ENCODE measurements around the gene MYLK. TPM values are rescaled to one million over a fixed set of nuclear protein-coding genes. Genes with fewer than 3 reads are reported as not detected.

MYLK gene
- total RNA-seq, 2 donors from 2014 or later: 4.7 to 6.6 TPM

DNA sequence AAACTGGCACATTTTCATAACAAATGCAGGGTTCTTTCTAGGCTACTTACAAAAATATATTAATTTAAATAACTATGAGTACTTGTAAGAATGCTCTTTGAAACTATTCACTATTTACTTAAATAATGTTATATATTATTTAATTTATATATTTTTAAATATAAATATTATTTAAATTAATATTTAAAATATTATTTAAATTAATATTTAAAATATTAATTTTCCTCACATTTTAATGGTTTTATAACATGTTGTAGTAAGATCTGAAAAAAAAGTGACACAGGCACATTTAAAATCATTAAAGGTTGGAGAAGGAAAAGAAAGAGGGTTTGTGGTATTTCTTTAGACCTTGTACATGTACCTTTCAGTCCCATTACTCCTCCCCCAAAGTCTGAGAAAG lies 42.3 kb upstream of the MYLK start:
- no peak overlapping the region for H3K27ac ChIP-seq (ENCODE audit: low read depth, low read length)
- TF ChIP-seq, protein P1, sequence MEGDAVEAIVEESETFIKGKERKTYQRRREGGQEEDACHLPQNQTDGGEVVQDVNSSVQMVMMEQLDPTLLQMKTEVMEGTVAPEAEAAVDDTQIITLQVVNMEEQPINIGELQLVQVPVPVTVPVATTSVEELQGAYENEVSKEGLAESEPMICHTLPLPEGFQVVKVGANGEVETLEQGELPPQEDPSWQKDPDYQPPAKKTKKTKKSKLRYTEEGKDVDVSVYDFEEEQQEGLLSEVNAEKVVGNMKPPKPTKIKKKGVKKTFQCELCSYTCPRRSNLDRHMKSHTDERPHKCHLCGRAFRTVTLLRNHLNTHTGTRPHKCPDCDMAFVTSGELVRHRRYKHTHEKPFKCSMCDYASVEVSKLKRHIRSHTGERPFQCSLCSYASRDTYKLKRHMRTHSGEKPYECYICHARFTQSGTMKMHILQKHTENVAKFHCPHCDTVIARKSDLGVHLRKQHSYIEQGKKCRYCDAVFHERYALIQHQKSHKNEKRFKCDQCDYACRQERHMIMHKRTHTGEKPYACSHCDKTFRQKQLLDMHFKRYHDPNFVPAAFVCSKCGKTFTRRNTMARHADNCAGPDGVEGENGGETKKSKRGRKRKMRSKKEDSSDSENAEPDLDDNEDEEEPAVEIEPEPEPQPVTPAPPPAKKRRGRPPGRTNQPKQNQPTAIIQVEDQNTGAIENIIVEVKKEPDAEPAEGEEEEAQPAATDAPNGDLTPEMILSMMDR (conservative IDR thresholded peaks at IDR 0.05): no peak
- no peak overlapping the region for H3K9ac ChIP-seq (ENCODE audit: extremely low read depth, low read length, poor library complexity, severe bottlenecking)
- Mint-ChIP-seq H3K36me3 (ENCODE audit: low read depth) (peaks cover 80% of the 10 kb centered on the region), H3K27me3 (ENCODE audit: insufficient read depth) (no peaks in the 10 kb centered on the region), H3K4me3 (no peak overlapping the region), H3K27ac (no peak overlapping the region), H3K4me1 (no peaks in the 10 kb centered on the region), H3K9me3 (peaks cover 6% of the 10 kb centered on the region)
- peaks cover 19% of the 10 kb centered on the region for H3K9me3 ChIP-seq (ENCODE audit: control insufficient read depth, low read length)
- no peak overlapping the region for H3K4me3 ChIP-seq (ENCODE audit: low read length)
- DNase-seq: no peak
- no peaks in the 10 kb centered on the region for H3K27me3 ChIP-seq (ENCODE audit: control insufficient read depth, insufficient read depth, low read length, poor library complexity, severe bottlenecking)
- no peaks in the 10 kb centered on the region for H3K4me1 ChIP-seq (ENCODE audit: control insufficient read depth, insufficient read depth, low read length)
- peaks cover 81% of the 10 kb centered on the region for H3K36me3 ChIP-seq (ENCODE audit: control insufficient read depth, insufficient read depth, low read length)

DNA sequence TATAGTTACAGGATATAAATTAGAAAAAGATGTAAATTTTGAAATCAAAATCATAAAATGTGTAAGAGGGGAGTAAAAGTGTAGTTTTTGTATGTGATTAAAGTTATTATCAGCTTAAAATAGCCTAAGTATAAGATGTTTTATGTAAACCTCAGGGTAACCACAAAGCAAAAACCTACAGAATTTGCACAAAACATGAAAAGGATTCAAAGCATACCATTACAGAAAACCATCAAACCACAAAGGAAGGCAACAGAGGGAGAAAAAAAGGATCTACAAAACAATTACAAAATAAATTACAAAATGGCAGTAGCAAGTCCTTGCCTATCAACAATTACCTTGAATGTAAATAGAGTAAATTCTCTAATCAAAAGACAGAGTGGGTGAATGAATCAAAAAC lies 36.7 kb upstream of the MYLK start:
- H3K4me3 Mint-ChIP-seq: no peak overlapping the region
- no peak overlapping the region for H3K27ac Mint-ChIP-seq
- H3K36me3 Mint-ChIP-seq (ENCODE audit: low read depth): peaks cover 76% of the 10 kb centered on the region
- Histone ChIP-seq H3K9me3 (ENCODE audit: control insufficient read depth, low read length) (peaks cover 34% of the 10 kb centered on the region), H3K27ac (ENCODE audit: low read depth, low read length) (no peak overlapping the region), H3K4me3 (ENCODE audit: low read length) (peak overlapping the region; percentile 0), H3K36me3 (ENCODE audit: control insufficient read depth, insufficient read depth, low read length) (peaks cover 81% of the 10 kb centered on the region), H3K27me3 (ENCODE audit: control insufficient read depth, insufficient read depth, low read length, poor library complexity, severe bottlenecking) (no peaks in the 10 kb centered on the region), H3K4me1 (ENCODE audit: control insufficient read depth, insufficient read depth, low read length) (no peaks in the 10 kb centered on the region), H3K9ac (ENCODE audit: extremely low read depth, low read length, poor library complexity, severe bottlenecking) (no peak overlapping the region)
- peaks cover 21% of the 10 kb centered on the region for H3K9me3 Mint-ChIP-seq
- DNase-seq: no peak
- no peaks in the 10 kb centered on the region for H3K4me1 Mint-ChIP-seq
- no peaks in the 10 kb centered on the region for H3K27me3 Mint-ChIP-seq (ENCODE audit: insufficient read depth)
- TF ChIP-seq, protein P1 (conservative IDR thresholded peaks at IDR 0.05): no peak

DNA sequence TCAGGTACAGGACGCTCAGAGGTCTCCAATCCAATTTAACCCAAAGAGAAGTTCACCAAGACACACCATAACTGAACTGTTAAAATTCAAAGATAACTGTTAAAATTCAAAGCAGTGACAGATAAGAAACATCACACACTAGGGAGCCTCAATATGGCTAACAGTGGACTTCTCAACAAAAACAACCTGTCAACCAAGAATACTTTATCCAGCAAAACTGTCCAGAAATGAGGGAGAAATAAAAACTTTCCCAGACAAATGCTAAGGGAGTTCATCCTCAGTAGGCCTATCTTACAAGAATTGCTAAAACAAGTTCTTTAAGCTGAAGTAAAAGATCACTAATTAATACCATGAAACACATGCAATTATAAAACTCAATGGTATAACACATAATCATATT lies 36.3 kb upstream of the MYLK start:
- Histone ChIP-seq H3K27ac (ENCODE audit: low read depth, low read length) (no peak overlapping the region), H3K4me1 (ENCODE audit: control insufficient read depth, insufficient read depth, low read length) (no peaks in the 10 kb centered on the region), H3K9me3 (ENCODE audit: control insufficient read depth, low read length) (peaks cover 34% of the 10 kb centered on the region), H3K4me3 (ENCODE audit: low read length) (peak overlapping the region; percentile 0), H3K9ac (ENCODE audit: extremely low read depth, low read length, poor library complexity, severe bottlenecking) (no peak overlapping the region), H3K36me3 (ENCODE audit: control insufficient read depth, insufficient read depth, low read length) (peaks cover 81% of the 10 kb centered on the region), H3K27me3 (ENCODE audit: control insufficient read depth, insufficient read depth, low read length, poor library complexity, severe bottlenecking) (no peaks in the 10 kb centered on the region)
- Mint-ChIP-seq H3K4me3 (no peak overlapping the region), H3K4me1 (no peaks in the 10 kb centered on the region), H3K9me3 (peaks cover 21% of the 10 kb centered on the region), H3K27me3 (ENCODE audit: insufficient read depth) (no peaks in the 10 kb centered on the region), H3K36me3 (ENCODE audit: low read depth) (peaks cover 73% of the 10 kb centered on the region), H3K27ac (no peak overlapping the region)
- DNase-seq: no peak
- TF ChIP-seq, protein P1 (conservative IDR thresholded peaks at IDR 0.05): no peak
- WGBS, 2 experiments (ENCODE audit: insufficient coverage in 1 of 2, insufficient read length in 1 of 2): 86% methylated on average over 1 of the region's 1 CpG; no CpG with 5 or more reads in 1 of the 2 experiments

Measured in endodermal cell (in vitro differentiated cells).